H9 (cell line): Measurements from ENCODE around the gene COPE. TPM values are rescaled to one million over a fixed set of nuclear protein-coding genes. Genes with fewer than 3 reads are reported as not detected.

ENCODE experiments used
- DNase-seq: peaks from one replicate; pipeline ENCODE4 v3.0.0-alpha.2; 2017
- H2AFZ ChIP-seq: one replicate; pipeline ENCODE4 v1.6.1; 2013; ENCODE audit warnings: mild to moderate bottlenecking, low read length, control low read depth, moderate library complexity
- H2AK5ac ChIP-seq: 2 replicates; pipeline ENCODE4 v1.6.1; 2013; ENCODE audit warnings: low read length, control low read depth, mixed read lengths; ENCODE audit not compliant: insufficient read length
- H2BK120ac ChIP-seq: one replicate; pipeline ENCODE4 v1.6.1; 2013; ENCODE audit warnings: low read depth, mild to moderate bottlenecking, low read length, control low read depth, inconsistent platforms; ENCODE audit not compliant: poor library complexity, severe bottlenecking
- H2BK12ac ChIP-seq: 2 replicates; pipeline ENCODE4 v1.6.1; 2013; ENCODE audit warnings: low read length, control low read depth, mixed read lengths, low read depth; ENCODE audit not compliant: insufficient read length
- H2BK15ac ChIP-seq: 2 replicates; pipeline ENCODE4 v1.6.1; 2013; ENCODE audit warnings: low read depth, low read length, control low read depth
- H2BK20ac ChIP-seq: one replicate; pipeline ENCODE4 v1.6.1; 2013; ENCODE audit warnings: low read depth, mild to moderate bottlenecking, low read length, control low read depth, inconsistent platforms; ENCODE audit not compliant: poor library complexity, severe bottlenecking
- H2BK5ac ChIP-seq: 2 replicates; pipeline ENCODE4 v1.6.1; 2013; ENCODE audit warnings: low read length, control low read depth, mixed read lengths; ENCODE audit not compliant: insufficient read length
- H3K14ac ChIP-seq: 2 replicates; pipeline ENCODE4 v1.6.1; 2013; ENCODE audit warnings: low read length, control low read depth; ENCODE audit not compliant: insufficient read depth
- H3K18ac ChIP-seq: 2 replicates; pipeline ENCODE4 v1.6.1; 2013; ENCODE audit warnings: low read depth, mild to moderate bottlenecking, mixed read lengths, low read length, control low read depth; ENCODE audit not compliant: insufficient read length
- H3K23ac ChIP-seq: 2 replicates; pipeline ENCODE4 v1.6.1; 2013; ENCODE audit warnings: low read length, control low read depth, mixed read lengths, low read depth; ENCODE audit not compliant: insufficient read length
- H3K23me2 ChIP-seq: 2 replicates; pipeline ENCODE4 v1.6.1; 2013; ENCODE audit warnings: low read depth, mild to moderate bottlenecking, mixed read lengths, low read length, control low read depth; ENCODE audit not compliant: insufficient read length, poor library complexity, severe bottlenecking
- H3K27ac ChIP-seq: 2 replicates; pipeline ENCODE4 v1.5.1; 2013; ENCODE audit warnings: low read length, control low read depth, mixed read lengths, low read depth; ENCODE audit not compliant: insufficient read length
- H3K27me3 ChIP-seq: 2 replicates; pipeline ENCODE4 v1.6.1; 2013; ENCODE audit warnings: low read length, control low read depth, inconsistent platforms; ENCODE audit not compliant: insufficient read depth
- H3K4ac ChIP-seq: 2 replicates; pipeline ENCODE4 v1.6.1; 2013; ENCODE audit warnings: low read depth, mild to moderate bottlenecking, control low read depth, inconsistent platforms, low read length, moderate library complexity
- H3K4me1 ChIP-seq: 2 replicates; pipeline ENCODE4 v1.6.1; 2013; ENCODE audit warnings: low read length, control low read depth, inconsistent platforms; ENCODE audit not compliant: insufficient read depth
- H3K4me2 ChIP-seq: 2 replicates; pipeline ENCODE4 v1.6.1; 2013; ENCODE audit warnings: low read length, control low read depth, mixed read lengths; ENCODE audit not compliant: insufficient read length, insufficient read depth
- H3K56ac ChIP-seq: 2 replicates; pipeline ENCODE4 v1.6.1; 2013; ENCODE audit warnings: low read depth, mild to moderate bottlenecking, mixed read lengths, low read length, control low read depth; ENCODE audit not compliant: insufficient read length
- H3K79me1 ChIP-seq: 2 replicates; pipeline ENCODE4 v1.6.1; 2013; ENCODE audit warnings: low read depth, mild to moderate bottlenecking, moderate library complexity, low read length, control low read depth, inconsistent platforms; ENCODE audit not compliant: insufficient read depth, poor library complexity, severe bottlenecking
- H3K79me2 ChIP-seq: 2 replicates; pipeline ENCODE4 v1.6.1; 2013; ENCODE audit warnings: low read length, control low read depth, inconsistent platforms; ENCODE audit not compliant: insufficient read depth
- H3K9ac ChIP-seq: 2 replicates; pipeline ENCODE4 v1.6.1; 2013; ENCODE audit warnings: low read length, control low read depth, mixed read lengths; ENCODE audit not compliant: insufficient read length; ENCODE audit errors: extremely low read depth
- H3K9me3 ChIP-seq: one replicate; pipeline ENCODE4 v1.6.1; 2013; ENCODE audit warnings: low read depth, low read length, inconsistent platforms; ENCODE audit not compliant: control insufficient read depth
- H3T11ph ChIP-seq: one replicate; pipeline ENCODE4 v1.6.1; 2013; ENCODE audit warnings: mild to moderate bottlenecking, low read length, control low read depth, inconsistent platforms
- H4K20me1 ChIP-seq: one replicate; pipeline ENCODE4 v1.6.1; 2013; ENCODE audit not compliant: control insufficient read depth, insufficient read length, insufficient read depth
- H4K5ac ChIP-seq: 2 replicates; pipeline ENCODE4 v1.6.1; 2013; ENCODE audit warnings: low read depth, mild to moderate bottlenecking, mixed read lengths, low read length, control low read depth; ENCODE audit not compliant: insufficient read length
- H4K8ac ChIP-seq: replicated peaks from 2 replicates; pipeline ENCODE4 v1.6.1; 2013; ENCODE audit warnings: low read length, control low read depth, mixed read lengths, low read depth; ENCODE audit not compliant: insufficient read length
- H4K91ac ChIP-seq: 2 replicates; pipeline ENCODE4 v1.6.1; 2013; ENCODE audit warnings: low read depth, mild to moderate bottlenecking, moderate library complexity, mixed read lengths, low read length, control low read depth; ENCODE audit not compliant: insufficient read length
- H3K27ac Mint-ChIP-seq, 3 experiments: 2 replicates in 2 of 3; 3 replicates in 1 of 3; pipeline ENCODE4 v1.8.0; 2020 to 2021; ENCODE audit warnings: mixed read lengths in 3 of 3, mild to moderate bottlenecking in 1 of 3, moderate library complexity in 1 of 3
- H3K27me3 Mint-ChIP-seq: 2 replicates; pipeline ENCODE4 v1.8.0; 2021; ENCODE audit warnings: low read depth, mild to moderate bottlenecking, moderate library complexity, mixed read lengths
- H3K36me3 Mint-ChIP-seq, 3 experiments: 2 replicates in 2 of 3; 3 replicates in 1 of 3; pipeline ENCODE4 v1.8.0; 2020 to 2021; ENCODE audit warnings: low read depth in 3 of 3, mixed read lengths in 3 of 3; ENCODE audit not compliant: insufficient read depth in 1 of 3
- H3K4me1 Mint-ChIP-seq, 2 experiments: 2 replicates each; pipeline ENCODE4 v1.8.0; 2020; ENCODE audit warnings: mixed read lengths in 2 of 2
- H3K4me3 Mint-ChIP-seq, 2 experiments: 2 replicates in 1 of 2; 3 replicates in 1 of 2; pipeline ENCODE4 v1.8.0; 2020 to 2021; ENCODE audit warnings: mild to moderate bottlenecking in 2 of 2, mixed read lengths in 2 of 2, moderate library complexity in 1 of 2
- H3K9me3 Mint-ChIP-seq, 2 experiments: 2 replicates in 1 of 2; 3 replicates in 1 of 2; pipeline ENCODE4 v1.8.0; 2020; ENCODE audit warnings: mild to moderate bottlenecking in 2 of 2, mixed read lengths in 2 of 2, moderate library complexity in 1 of 2
- WGBS: extraction: QIAGEN DNeasy Blood & Tissue Kit; methylation state at CpG from one replicate; pipeline ENCODE4 v1.1.7; 2013; ENCODE audit warnings: missing lambda C conversion rate, low lambda C conversion rate, mixed read lengths; ENCODE audit not compliant: insufficient read length; ENCODE audit errors: extremely low coverage; 5-methylcytosine and 5-hydroxymethylcytosine counted together
- total RNA-seq: library from RNA; stranded (reverse); gene quantifications from 2 replicates; pipeline ENCODE4 v1.2.1, GENCODE V29; 2021
- TF ChIP-seq, protein P1 (sequence below): fragments of 200-600 bp; sonication (generic); conservative IDR thresholded peaks from 3 replicates; pipeline ENCODE4 v1.8.0; 2021; ENCODE audit warnings: antibody characterized with exemption, mild to moderate bottlenecking

Gene COPE
- total RNA-seq, 1 experiment from 2014 or later, result 198 TPM

- Mint-ChIP-seq H3K36me3 (peaks cover 13 to 51% (median 48%) of the 10 kb centered on the region in 3 experiments), H3K4me3 (no peak overlapping the region), H3K4me1 (peaks cover 0 to 21% of the 10 kb centered on the region in 2 experiments), H3K27me3 (no peaks in the 10 kb centered on the region; the same call in none of the 2 replicates), H3K27ac (no peak overlapping the region), H3K9me3 (no peaks in the 10 kb centered on the region; a peak in 2 of 5 replicates)
- Histone ChIP-seq H3K4ac (no peak overlapping the region), H4K5ac (no peak overlapping the region), H2AFZ (no peak overlapping the region), H3K18ac (no peak overlapping the region), H3K27me3 (no peaks in the 10 kb centered on the region), H2BK15ac (no peak overlapping the region), H3K9me3 (no peaks in the 10 kb centered on the region), H3K23me2 (peaks cover 13% of the 10 kb centered on the region), H2BK12ac (no peak overlapping the region), H3K14ac (no peak overlapping the region), H3K4me1 (peaks cover 5% of the 10 kb centered on the region; the same call in 1 of the 2 replicates), H3K9ac (no peak overlapping the region), H2BK20ac (no peak overlapping the region), H2BK5ac (no peak overlapping the region), H2BK120ac (no peak overlapping the region), H3T11ph (no peak overlapping the region), H4K8ac (no peak overlapping the region), H3K56ac (no peak overlapping the region), H3K27ac (no peak overlapping the region), H3K23ac (no peak overlapping the region), H4K20me1 (no peaks in the 10 kb centered on the region), H3K79me2 (peaks cover 9% of the 10 kb centered on the region; the same call in 1 of the 2 replicates), H3K4me2 (no peak overlapping the region), H2AK5ac (no peak overlapping the region), H4K91ac (no peak overlapping the region), H3K79me1 (peaks cover 7% of the 10 kb centered on the region)
- DNase-seq, result no peak
- WGBS, result no CpG with 5 or more reads among the region's 29 CpGs
- TF ChIP-seq, protein P1, sequence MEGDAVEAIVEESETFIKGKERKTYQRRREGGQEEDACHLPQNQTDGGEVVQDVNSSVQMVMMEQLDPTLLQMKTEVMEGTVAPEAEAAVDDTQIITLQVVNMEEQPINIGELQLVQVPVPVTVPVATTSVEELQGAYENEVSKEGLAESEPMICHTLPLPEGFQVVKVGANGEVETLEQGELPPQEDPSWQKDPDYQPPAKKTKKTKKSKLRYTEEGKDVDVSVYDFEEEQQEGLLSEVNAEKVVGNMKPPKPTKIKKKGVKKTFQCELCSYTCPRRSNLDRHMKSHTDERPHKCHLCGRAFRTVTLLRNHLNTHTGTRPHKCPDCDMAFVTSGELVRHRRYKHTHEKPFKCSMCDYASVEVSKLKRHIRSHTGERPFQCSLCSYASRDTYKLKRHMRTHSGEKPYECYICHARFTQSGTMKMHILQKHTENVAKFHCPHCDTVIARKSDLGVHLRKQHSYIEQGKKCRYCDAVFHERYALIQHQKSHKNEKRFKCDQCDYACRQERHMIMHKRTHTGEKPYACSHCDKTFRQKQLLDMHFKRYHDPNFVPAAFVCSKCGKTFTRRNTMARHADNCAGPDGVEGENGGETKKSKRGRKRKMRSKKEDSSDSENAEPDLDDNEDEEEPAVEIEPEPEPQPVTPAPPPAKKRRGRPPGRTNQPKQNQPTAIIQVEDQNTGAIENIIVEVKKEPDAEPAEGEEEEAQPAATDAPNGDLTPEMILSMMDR, result no peak
Measured at GRCh38 chr19:18922228-18922985, 3.2 kb upstream of the COPE start.
